Nephron (organoid): ENCODE measurements around the gene MERTK.
A peak's percentile ranks its signal among the peaks of the same experiment; 100 is the strongest.

ENCODE experiments used
- H3K27ac Mint-ChIP-seq, 3 experiments: 2 replicates each; pipeline ENCODE4 v1.8.0; 2020; ENCODE audit warnings: mixed read lengths in 3 of 3, mild to moderate bottlenecking in 2 of 3, moderate library complexity in 1 of 3
- H3K27me3 Mint-ChIP-seq: 2 replicates; pipeline ENCODE4 v1.8.0; 2021; ENCODE audit warnings: low read depth, mild to moderate bottlenecking, moderate library complexity, mixed read lengths
- H3K36me3 Mint-ChIP-seq: 2 replicates; pipeline ENCODE4 v1.8.0; 2020; ENCODE audit warnings: low read depth, mixed read lengths
- H3K4me1 Mint-ChIP-seq: 2 replicates; pipeline ENCODE4 v1.8.0; 2020; ENCODE audit warnings: mixed read lengths
- H3K4me3 Mint-ChIP-seq, 3 experiments: 2 replicates each; pipeline ENCODE4 v1.8.0; 2020; ENCODE audit warnings: mild to moderate bottlenecking in 3 of 3, mixed read lengths in 3 of 3, moderate library complexity in 2 of 3
- H3K9me3 Mint-ChIP-seq: 2 replicates; pipeline ENCODE4 v1.8.0; 2020; ENCODE audit warnings: mixed read lengths
- TF ChIP-seq, protein P1 (sequence below), 3 experiments: fragments of 200-600 bp; sonication (generic); IDR thresholded peaks; one replicate each; pipeline ENCODE4 v1.5.0; 2021; ENCODE audit warnings: antibody characterized with exemption in 3 of 3; ENCODE audit not compliant: unreplicated experiment in 3 of 3

MERTK gene

DNA sequence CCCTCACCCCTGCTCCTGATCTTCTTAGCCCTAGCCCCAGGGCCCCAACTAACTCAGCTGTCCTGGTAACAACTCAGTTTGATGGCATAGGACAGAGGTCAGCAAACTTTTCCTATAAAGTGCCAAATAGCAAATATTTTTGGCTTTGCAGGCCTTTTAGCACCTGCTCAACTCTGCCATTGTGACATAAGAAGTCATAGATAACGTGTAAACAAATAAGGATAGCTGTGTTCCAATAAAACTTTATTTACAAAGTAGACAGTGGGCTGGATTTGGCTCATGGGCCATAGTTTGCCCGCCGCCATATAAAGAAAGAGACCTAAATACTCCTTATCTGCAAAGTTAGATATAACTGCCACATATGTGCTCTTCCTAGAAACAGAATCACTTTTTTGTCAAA is 129.4 kb downstream of the MERTK start:
- peaks cover 14% of the 10 kb centered on the region for H3K4me1 Mint-ChIP-seq
- no peaks in the 10 kb centered on the region for H3K27me3 Mint-ChIP-seq
- no peak overlapping the region for H3K27ac Mint-ChIP-seq
- TF ChIP-seq, protein P1, sequence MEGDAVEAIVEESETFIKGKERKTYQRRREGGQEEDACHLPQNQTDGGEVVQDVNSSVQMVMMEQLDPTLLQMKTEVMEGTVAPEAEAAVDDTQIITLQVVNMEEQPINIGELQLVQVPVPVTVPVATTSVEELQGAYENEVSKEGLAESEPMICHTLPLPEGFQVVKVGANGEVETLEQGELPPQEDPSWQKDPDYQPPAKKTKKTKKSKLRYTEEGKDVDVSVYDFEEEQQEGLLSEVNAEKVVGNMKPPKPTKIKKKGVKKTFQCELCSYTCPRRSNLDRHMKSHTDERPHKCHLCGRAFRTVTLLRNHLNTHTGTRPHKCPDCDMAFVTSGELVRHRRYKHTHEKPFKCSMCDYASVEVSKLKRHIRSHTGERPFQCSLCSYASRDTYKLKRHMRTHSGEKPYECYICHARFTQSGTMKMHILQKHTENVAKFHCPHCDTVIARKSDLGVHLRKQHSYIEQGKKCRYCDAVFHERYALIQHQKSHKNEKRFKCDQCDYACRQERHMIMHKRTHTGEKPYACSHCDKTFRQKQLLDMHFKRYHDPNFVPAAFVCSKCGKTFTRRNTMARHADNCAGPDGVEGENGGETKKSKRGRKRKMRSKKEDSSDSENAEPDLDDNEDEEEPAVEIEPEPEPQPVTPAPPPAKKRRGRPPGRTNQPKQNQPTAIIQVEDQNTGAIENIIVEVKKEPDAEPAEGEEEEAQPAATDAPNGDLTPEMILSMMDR (IDR thresholded peaks at IDR 0.05; ENCODE audit: unreplicated experiment in 3 of 3): no peak
- H3K9me3 Mint-ChIP-seq: no peaks in the 10 kb centered on the region
- peaks cover 43% of the 10 kb centered on the region for H3K36me3 Mint-ChIP-seq
- no peak overlapping the region for H3K4me3 Mint-ChIP-seq

DNA sequence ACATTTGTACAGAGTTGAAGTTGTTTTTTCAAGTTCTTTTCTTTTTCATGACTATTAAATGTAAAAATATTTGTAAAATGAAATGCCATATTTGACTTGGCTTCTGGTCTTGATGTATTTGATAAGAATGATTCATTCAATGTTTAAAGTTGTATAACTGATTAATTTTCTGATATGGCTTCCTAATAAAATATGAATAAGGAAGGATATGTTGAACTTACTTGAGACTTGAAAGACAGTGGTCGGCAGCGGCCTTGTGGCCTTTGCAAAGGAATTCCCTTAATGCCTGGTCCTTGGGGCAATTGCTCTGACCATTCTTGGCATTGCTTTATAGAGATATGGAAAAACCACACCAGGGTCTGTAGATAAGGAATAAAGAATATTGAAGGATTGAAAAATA is 130.8 kb downstream of the MERTK start:
- Mint-ChIP-seq H3K4me3 (no peak overlapping the region), H3K4me1 (peaks cover 18% of the 10 kb centered on the region), H3K9me3 (no peaks in the 10 kb centered on the region), H3K27ac (no peak overlapping the region), H3K27me3 (no peaks in the 10 kb centered on the region), H3K36me3 (peaks cover 33% of the 10 kb centered on the region)
- TF ChIP-seq, protein P1 (IDR thresholded peaks at IDR 0.05; ENCODE audit: unreplicated experiment in 3 of 3): no peak

DNA sequence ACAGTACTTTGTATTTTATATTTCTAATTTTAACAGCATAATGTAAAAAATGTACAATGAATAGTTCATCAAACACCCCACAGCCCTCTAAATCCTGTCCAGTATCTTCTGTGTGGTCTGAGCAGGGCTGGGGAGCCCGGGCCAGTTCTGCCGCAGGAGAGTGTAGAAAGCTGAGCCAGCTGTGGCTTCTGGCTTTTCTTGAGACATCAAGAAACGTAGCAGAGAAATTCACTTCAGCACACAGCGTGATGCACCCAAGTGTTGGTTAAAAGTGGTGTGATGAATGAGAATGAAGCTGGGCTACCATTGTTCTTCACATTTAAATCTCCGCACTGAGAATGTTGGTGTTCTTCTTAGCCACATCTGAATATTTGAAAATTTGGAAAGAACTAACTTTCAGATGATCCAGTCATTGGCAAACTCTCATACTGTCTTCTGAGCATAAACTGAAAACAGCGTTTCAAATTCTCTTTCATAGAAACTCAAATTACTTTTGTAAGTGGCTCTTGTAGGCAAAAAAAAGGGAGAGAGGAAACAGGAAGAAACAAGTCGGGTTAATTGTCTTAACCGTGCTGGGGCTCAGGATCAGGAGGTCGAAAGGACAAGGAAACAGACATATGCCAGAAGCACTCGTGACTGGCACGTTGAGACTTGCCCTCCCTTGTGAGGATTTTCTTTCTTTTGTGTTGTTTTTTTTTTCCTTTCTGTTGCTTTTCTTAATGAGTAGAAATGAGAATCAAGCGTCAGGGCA is 133.2 kb downstream of the MERTK start:
- peaks cover 2% of the 10 kb centered on the region for H3K9me3 Mint-ChIP-seq
- H3K36me3 Mint-ChIP-seq: peaks cover 24% of the 10 kb centered on the region
- H3K27me3 Mint-ChIP-seq: no peaks in the 10 kb centered on the region
- peak overlapping the region; percentile 65 to 79 (median 70) for H3K27ac Mint-ChIP-seq
- H3K4me1 Mint-ChIP-seq: peaks cover 18% of the 10 kb centered on the region
- H3K4me3 Mint-ChIP-seq: peak overlapping the region in 1 of 3 experiments; percentile 16
- TF ChIP-seq, protein P1 (IDR thresholded peaks at IDR 0.05; ENCODE audit: unreplicated experiment in 3 of 3): no peak

DNA sequence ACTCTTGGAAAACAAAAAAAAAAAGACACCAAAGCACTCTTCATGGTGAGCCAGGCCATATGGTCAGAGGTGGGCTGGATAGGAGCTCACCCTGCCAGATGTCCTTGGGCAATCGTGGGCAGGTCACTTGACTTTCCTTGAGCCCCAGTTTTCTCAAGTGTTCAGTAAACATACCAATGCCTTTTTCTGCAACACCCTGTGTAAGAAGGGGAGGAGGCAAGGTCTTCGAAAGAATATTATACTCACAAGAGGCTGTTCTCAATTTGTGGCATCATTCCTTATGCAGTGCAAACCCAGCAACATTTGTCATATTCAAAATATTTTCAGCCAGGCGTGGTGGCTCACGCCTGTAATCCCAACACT is 133.8 kb downstream of the MERTK start:
- H3K27me3 Mint-ChIP-seq: no peaks in the 10 kb centered on the region
- H3K4me1 Mint-ChIP-seq: peaks cover 18% of the 10 kb centered on the region
- TF ChIP-seq, protein P1 (IDR thresholded peaks at IDR 0.05; ENCODE audit: unreplicated experiment in 3 of 3): no peak
- H3K4me3 Mint-ChIP-seq: no peak overlapping the region
- H3K9me3 Mint-ChIP-seq: peaks cover 3% of the 10 kb centered on the region
- H3K36me3 Mint-ChIP-seq: peaks cover 22% of the 10 kb centered on the region
- peak overlapping the region; percentile 65 to 79 (median 70) for H3K27ac Mint-ChIP-seq

DNA sequence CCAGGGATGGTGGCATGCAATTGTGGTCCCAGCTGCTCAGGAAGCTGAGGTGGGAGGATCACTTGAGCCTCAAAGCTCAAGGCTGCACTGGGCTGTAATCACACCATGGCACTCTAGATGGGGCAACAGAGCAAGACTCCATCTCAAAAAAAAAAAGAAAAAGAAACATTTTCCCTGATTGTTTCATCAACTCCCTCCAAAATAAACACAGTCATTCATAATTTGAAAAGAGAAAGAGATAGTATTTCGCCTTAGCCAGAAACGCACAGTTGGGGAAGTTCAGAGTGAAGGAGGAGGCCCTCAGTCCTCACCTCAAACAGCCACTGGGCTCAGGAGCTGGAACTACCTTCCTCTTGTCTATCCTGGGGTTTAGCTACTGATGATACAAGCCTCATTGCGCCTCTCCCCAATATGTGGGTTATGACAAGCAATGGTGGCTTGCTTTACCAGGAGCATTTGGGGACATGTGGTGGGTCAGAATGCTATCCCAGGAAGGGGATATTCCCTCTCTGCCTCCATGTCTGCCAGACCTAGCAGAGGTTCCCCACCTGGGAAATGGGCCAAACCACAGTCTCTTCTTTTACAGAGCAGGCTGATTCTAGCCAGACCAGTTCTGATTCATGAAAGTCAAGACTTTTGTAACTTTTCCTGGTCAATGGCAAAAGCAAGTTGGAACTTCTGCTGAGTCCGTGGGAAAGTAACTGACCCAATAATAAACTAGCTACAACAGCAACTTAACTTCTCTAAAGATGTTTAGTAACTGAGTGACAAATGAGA is 134.5 kb downstream of the MERTK start:
- Mint-ChIP-seq H3K27me3 (no peaks in the 10 kb centered on the region), H3K27ac (peak overlapping the region in 2 of 3 experiments; percentile 48 to 79), H3K9me3 (peaks cover 9% of the 10 kb centered on the region), H3K4me3 (no peak overlapping the region), H3K36me3 (peaks cover 20% of the 10 kb centered on the region), H3K4me1 (peaks cover 18% of the 10 kb centered on the region)
- TF ChIP-seq, protein P1 (IDR thresholded peaks at IDR 0.05; ENCODE audit: unreplicated experiment in 3 of 3): peak; percentile 14 to 29 (median 24)
